SK-N-SH (cell line): ENCODE data around the gene SLC25A10. TPM values are rescaled to one million over a fixed set of nuclear protein-coding genes. Genes with fewer than 3 reads are reported as not detected.
A peak's percentile ranks its signal among the peaks of the same experiment; 100 is the strongest.

Experiments
- CHD2 ChIP-seq: fragments of 150-350 bp; IDR thresholded peaks from 2 replicates; pipeline ENCODE4 v1.6.1; 2018; ENCODE audit warnings: low read length; ENCODE audit not compliant: partially characterized antibody
- EP300 ChIP-seq, 2 experiments: IDR thresholded peaks; 2 replicates each; pipeline versions ENCODE4 v1.4.0 to v1.6.1; 2012; ENCODE audit warnings: borderline replicate concordance in 1 of 2, low read depth in 1 of 2, low read length in 1 of 2
- EZH2phosphoT487 ChIP-seq: fragments of 200-600 bp; sonication (generic); IDR thresholded peaks from 2 replicates; pipeline ENCODE4 v1.6.1; 2017; ENCODE audit warnings: low read depth, mixed run types, mild to moderate bottlenecking, antibody characterized with exemption, moderate library complexity, borderline replicate concordance
- FOSL2 ChIP-seq: IDR thresholded peaks from 2 replicates; pipeline ENCODE4 v1.4.0; 2012; ENCODE audit warnings: low read depth, mild to moderate bottlenecking, moderate library complexity, borderline replicate concordance
- FOXJ3 ChIP-seq: sonication (generic); formaldehyde crosslinking; IDR thresholded peaks from 2 replicates; pipeline ENCODE4 v1.5.1; 2020; ENCODE audit warnings: mild to moderate bottlenecking, missing genetic modification reagents
- FOXM1 ChIP-seq: IDR thresholded peaks from 2 replicates; pipeline ENCODE4 v1.4.0; 2012; ENCODE audit warnings: low read depth, mild to moderate bottlenecking
- GABPA ChIP-seq: IDR thresholded peaks from 2 replicates; pipeline ENCODE4 v1.4.0; 2012; ENCODE audit warnings: low read depth, mild to moderate bottlenecking
- GATA2 ChIP-seq: sonication (generic); formaldehyde crosslinking; IDR thresholded peaks from 2 replicates; pipeline ENCODE4 v1.5.0; 2020; ENCODE audit warnings: mild to moderate bottlenecking, missing genetic modification reagents
- JUND ChIP-seq: IDR thresholded peaks from 2 replicates; pipeline ENCODE4 v1.4.0; 2012
- MXI1 ChIP-seq: IDR thresholded peaks from 2 replicates; pipeline ENCODE4 v1.6.1; 2012; ENCODE audit warnings: mild to moderate bottlenecking, low read depth, low read length, improper control_type of control experiment
- NFIC ChIP-seq: IDR thresholded peaks from 2 replicates; pipeline ENCODE4 v1.4.0; 2012; ENCODE audit warnings: borderline replicate concordance
- NRF1 ChIP-seq: IDR thresholded peaks from 2 replicates; pipeline ENCODE4 v1.6.1; 2012; ENCODE audit warnings: low read depth, mild to moderate bottlenecking, low read length
- POLR2AphosphoS5 ChIP-seq: IDR thresholded peaks from 2 replicates; pipeline ENCODE4 v1.6.1; 2012; ENCODE audit warnings: low read depth, low read length
- RAD21 ChIP-seq: IDR thresholded peaks from 2 replicates; pipeline ENCODE4 v1.6.1; 2012; ENCODE audit warnings: mild to moderate bottlenecking, low read length
- RCOR1 ChIP-seq: fragments of 150-350 bp; IDR thresholded peaks from 2 replicates; pipeline ENCODE4 v1.6.1; 2017; ENCODE audit warnings: antibody characterized with exemption, low read length
- RFX5 ChIP-seq: IDR thresholded peaks from 2 replicates; pipeline ENCODE4 v1.6.1; 2012; ENCODE audit warnings: mild to moderate bottlenecking, improper control_type of control experiment, low read length
- SMC3 ChIP-seq: IDR thresholded peaks from 2 replicates; pipeline ENCODE4 v1.6.1; 2012; ENCODE audit warnings: low read depth, low read length, improper control_type of control experiment
- TCF12 ChIP-seq: IDR thresholded peaks from 2 replicates; pipeline ENCODE4 v1.4.0; 2012
- YY1 ChIP-seq: IDR thresholded peaks from 2 replicates; pipeline ENCODE4 v1.4.0; 2012; ENCODE audit warnings: low read depth, mild to moderate bottlenecking
- polyA plus RNA-seq, 3 experiments: library from polyadenylated mRNA; depleted of rRNA; stranded (reverse); fragments of >200 nt; gene quantifications; 2 replicates each; pipeline ENCODE4 v1.2.3, GENCODE V29; 2012
- TF ChIP-seq, protein P1 (sequence below): IDR thresholded peaks from 2 replicates; pipeline ENCODE4 v1.4.0; 2012; ENCODE audit warnings: low read depth, borderline replicate concordance
- TF ChIP-seq, protein P2 (sequence below): IDR thresholded peaks from 2 replicates; pipeline ENCODE4 v1.4.0; 2012; ENCODE audit warnings: low read depth, borderline replicate concordance
- TF ChIP-seq, protein P3 (sequence below): fragments of 200-600 bp; sonication (generic); IDR thresholded peaks from 2 replicates; pipeline ENCODE4 v1.6.1; 2017; ENCODE audit warnings: antibody characterized with exemption, mild to moderate bottlenecking, moderate library complexity
- TF ChIP-seq, protein P4 (sequence below): IDR thresholded peaks from 2 replicates; pipeline ENCODE4 v1.4.0; 2012; ENCODE audit warnings: low read depth
- TF ChIP-seq, protein P5 (sequence below): IDR thresholded peaks from 2 replicates; pipeline ENCODE4; 2012

SLC25A10 gene
- polyA plus RNA-seq, 1 of the 3 experiments (the other 2 are of a cell fraction) = 34.7 TPM

DNA sequence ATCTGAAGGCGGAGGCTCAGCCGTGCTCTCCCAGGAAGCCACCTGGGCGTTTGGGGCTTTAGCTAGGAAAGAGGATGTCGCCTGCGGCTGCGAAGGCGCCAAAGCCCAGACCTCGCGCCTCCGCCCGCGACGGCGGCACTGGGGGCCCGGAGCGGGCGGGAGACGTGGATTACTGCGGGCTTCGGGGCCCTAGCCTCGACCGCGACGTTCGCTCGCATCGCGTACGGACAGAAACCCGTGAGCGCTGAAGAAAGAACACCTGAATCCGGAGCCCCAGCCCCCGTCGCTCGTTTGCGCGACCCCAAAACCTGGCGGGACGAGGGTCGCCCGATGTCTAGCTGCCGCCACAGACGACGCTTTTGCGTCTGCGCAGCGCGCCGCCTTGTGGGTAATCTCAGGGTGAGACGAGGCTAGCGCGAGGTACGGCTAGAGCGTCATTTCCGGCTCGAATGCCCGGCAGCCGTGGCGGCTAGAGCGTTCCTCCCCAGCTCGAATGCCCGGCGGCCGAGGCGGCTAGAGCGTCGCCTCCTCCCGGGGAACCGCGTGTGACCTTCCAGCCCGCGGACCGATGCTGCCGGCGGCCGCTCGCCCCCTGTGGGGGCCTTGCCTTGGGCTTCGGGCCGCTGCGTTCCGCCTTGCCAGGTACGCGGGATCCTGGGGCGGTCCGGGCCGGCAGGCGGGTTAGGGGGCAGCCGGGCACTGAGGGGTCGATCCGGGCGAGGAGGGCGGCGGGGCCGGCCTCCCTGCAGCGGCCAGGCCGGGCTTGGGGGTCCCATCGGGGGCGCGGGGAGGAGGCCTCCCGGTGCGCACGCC lies 8.9 kb upstream of the SLC25A10 start, which contains the start of gene MRPL12 (continued):
- TF ChIP-seq, protein P1, sequence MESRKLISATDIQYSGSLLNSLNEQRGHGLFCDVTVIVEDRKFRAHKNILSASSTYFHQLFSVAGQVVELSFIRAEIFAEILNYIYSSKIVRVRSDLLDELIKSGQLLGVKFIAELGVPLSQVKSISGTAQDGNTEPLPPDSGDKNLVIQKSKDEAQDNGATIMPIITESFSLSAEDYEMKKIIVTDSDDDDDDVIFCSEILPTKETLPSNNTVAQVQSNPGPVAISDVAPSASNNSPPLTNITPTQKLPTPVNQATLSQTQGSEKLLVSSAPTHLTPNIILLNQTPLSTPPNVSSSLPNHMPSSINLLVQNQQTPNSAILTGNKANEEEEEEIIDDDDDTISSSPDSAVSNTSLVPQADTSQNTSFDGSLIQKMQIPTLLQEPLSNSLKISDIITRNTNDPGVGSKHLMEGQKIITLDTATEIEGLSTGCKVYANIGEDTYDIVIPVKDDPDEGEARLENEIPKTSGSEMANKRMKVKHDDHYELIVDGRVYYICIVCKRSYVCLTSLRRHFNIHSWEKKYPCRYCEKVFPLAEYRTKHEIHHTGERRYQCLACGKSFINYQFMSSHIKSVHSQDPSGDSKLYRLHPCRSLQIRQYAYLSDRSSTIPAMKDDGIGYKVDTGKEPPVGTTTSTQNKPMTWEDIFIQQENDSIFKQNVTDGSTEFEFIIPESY = peak; percentile 99
- TF ChIP-seq JUND = no peak
- TF ChIP-seq, protein P2, sequence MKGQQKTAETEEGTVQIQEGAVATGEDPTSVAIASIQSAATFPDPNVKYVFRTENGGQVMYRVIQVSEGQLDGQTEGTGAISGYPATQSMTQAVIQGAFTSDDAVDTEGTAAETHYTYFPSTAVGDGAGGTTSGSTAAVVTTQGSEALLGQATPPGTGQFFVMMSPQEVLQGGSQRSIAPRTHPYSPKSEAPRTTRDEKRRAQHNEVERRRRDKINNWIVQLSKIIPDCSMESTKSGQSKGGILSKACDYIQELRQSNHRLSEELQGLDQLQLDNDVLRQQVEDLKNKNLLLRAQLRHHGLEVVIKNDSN = peak; percentile 49; the same call in 1 of the 2 replicates
- no peak for TF ChIP-seq EP300 (IDR thresholded peaks at IDR 0.05; ENCODE audit: borderline replicate concordance in 1 of 2, low read depth in 1 of 2, low read length in 1 of 2)
- TF ChIP-seq SMC3 = no peak
- peak; percentile 99 for TF ChIP-seq CHD2
- TF ChIP-seq, protein P3, sequence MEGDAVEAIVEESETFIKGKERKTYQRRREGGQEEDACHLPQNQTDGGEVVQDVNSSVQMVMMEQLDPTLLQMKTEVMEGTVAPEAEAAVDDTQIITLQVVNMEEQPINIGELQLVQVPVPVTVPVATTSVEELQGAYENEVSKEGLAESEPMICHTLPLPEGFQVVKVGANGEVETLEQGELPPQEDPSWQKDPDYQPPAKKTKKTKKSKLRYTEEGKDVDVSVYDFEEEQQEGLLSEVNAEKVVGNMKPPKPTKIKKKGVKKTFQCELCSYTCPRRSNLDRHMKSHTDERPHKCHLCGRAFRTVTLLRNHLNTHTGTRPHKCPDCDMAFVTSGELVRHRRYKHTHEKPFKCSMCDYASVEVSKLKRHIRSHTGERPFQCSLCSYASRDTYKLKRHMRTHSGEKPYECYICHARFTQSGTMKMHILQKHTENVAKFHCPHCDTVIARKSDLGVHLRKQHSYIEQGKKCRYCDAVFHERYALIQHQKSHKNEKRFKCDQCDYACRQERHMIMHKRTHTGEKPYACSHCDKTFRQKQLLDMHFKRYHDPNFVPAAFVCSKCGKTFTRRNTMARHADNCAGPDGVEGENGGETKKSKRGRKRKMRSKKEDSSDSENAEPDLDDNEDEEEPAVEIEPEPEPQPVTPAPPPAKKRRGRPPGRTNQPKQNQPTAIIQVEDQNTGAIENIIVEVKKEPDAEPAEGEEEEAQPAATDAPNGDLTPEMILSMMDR = no peak
- TF ChIP-seq NRF1 = peak; percentile 90
- TF ChIP-seq, protein P4, sequence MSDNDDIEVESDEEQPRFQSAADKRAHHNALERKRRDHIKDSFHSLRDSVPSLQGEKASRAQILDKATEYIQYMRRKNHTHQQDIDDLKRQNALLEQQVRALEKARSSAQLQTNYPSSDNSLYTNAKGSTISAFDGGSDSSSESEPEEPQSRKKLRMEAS = peak; percentile 99
- no peak for TF ChIP-seq EZH2phosphoT487
- TF ChIP-seq FOXM1 = no peak
- TF ChIP-seq RAD21 = no peak
- TF ChIP-seq POLR2AphosphoS5 = peak; percentile 94
- TF ChIP-seq, protein P5, sequence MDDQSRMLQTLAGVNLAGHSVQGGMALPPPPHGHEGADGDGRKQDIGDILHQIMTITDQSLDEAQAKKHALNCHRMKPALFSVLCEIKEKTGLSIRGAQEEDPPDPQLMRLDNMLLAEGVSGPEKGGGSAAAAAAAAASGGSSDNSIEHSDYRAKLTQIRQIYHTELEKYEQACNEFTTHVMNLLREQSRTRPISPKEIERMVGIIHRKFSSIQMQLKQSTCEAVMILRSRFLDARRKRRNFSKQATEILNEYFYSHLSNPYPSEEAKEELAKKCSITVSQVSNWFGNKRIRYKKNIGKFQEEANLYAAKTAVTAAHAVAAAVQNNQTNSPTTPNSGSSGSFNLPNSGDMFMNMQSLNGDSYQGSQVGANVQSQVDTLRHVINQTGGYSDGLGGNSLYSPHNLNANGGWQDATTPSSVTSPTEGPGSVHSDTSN = peak; percentile 28; the same call in 1 of the 2 replicates
- TF ChIP-seq RCOR1 = peak; percentile 49
- TF ChIP-seq FOSL2 = no peak
- peak; percentile 90 for TF ChIP-seq GABPA
- TF ChIP-seq MXI1 = peak; percentile 94
- TF ChIP-seq NFIC = no peak
- no peak for TF ChIP-seq GATA2 (CRISPR knock-in tag)
- 0 out of 2 replicates have a peak, but pooled peaks have one; percentile 28 for TF ChIP-seq RFX5
- no peak for TF ChIP-seq FOXJ3 (CRISPR knock-in tag)
- TF ChIP-seq TCF12 = no peak; the same call in 1 of the 2 replicates
- peak; percentile 43 for TF ChIP-seq YY1
